ENCODE measurements around the gene MYH7.

The MYH7 gene

DNA sequence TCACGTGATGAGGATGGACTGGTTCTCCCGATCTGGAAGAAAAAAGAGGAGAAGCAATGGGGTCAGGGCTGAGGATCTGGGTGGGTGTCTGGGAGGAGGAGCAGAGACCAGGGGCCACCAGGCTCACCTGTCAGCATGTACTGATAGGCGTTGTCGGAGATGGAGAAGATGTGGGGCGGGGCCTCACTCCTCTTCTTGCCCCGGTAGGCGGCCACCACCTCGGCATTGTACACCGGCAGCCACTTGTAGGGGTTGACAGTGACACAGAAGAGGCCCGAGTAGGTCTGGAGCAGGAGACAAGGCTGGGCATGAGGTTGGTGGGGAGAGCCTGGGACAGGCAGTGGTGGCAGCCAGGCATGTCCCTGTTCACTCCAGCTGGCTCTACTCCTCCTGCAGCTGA lies 30.4 kb downstream of the MYH7 start:
- H3K27ac ChIP-seq (replicated peaks) = no peak overlapping the region
- H3K27me3 ChIP-seq (ENCODE audit: insufficient read depth, poor library complexity, severe bottlenecking) = no peaks in the 10 kb centered on the region
- TF ChIP-seq GABPA (IDR thresholded peaks at IDR 0.05; ENCODE audit: low read depth) (no peak), SPI1 (IDR thresholded peaks at IDR 0.05; ENCODE audit: borderline replicate concordance, low read depth) (no peak), POLR2AphosphoS5 (IDR thresholded peaks at IDR 0.05; ENCODE audit: low read depth) (no peak)
- TF ChIP-seq, protein P1, sequence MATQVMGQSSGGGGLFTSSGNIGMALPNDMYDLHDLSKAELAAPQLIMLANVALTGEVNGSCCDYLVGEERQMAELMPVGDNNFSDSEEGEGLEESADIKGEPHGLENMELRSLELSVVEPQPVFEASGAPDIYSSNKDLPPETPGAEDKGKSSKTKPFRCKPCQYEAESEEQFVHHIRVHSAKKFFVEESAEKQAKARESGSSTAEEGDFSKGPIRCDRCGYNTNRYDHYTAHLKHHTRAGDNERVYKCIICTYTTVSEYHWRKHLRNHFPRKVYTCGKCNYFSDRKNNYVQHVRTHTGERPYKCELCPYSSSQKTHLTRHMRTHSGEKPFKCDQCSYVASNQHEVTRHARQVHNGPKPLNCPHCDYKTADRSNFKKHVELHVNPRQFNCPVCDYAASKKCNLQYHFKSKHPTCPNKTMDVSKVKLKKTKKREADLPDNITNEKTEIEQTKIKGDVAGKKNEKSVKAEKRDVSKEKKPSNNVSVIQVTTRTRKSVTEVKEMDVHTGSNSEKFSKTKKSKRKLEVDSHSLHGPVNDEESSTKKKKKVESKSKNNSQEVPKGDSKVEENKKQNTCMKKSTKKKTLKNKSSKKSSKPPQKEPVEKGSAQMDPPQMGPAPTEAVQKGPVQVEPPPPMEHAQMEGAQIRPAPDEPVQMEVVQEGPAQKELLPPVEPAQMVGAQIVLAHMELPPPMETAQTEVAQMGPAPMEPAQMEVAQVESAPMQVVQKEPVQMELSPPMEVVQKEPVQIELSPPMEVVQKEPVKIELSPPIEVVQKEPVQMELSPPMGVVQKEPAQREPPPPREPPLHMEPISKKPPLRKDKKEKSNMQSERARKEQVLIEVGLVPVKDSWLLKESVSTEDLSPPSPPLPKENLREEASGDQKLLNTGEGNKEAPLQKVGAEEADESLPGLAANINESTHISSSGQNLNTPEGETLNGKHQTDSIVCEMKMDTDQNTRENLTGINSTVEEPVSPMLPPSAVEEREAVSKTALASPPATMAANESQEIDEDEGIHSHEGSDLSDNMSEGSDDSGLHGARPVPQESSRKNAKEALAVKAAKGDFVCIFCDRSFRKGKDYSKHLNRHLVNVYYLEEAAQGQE (IDR thresholded peaks at IDR 0.05; ENCODE audit: insufficient replicate concordance, low read depth) = no peak
- TF ChIP-seq, protein P2, sequence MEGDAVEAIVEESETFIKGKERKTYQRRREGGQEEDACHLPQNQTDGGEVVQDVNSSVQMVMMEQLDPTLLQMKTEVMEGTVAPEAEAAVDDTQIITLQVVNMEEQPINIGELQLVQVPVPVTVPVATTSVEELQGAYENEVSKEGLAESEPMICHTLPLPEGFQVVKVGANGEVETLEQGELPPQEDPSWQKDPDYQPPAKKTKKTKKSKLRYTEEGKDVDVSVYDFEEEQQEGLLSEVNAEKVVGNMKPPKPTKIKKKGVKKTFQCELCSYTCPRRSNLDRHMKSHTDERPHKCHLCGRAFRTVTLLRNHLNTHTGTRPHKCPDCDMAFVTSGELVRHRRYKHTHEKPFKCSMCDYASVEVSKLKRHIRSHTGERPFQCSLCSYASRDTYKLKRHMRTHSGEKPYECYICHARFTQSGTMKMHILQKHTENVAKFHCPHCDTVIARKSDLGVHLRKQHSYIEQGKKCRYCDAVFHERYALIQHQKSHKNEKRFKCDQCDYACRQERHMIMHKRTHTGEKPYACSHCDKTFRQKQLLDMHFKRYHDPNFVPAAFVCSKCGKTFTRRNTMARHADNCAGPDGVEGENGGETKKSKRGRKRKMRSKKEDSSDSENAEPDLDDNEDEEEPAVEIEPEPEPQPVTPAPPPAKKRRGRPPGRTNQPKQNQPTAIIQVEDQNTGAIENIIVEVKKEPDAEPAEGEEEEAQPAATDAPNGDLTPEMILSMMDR (IDR thresholded peaks at IDR 0.05; ENCODE audit: insufficient read depth, low read length) = no peak
- no peak overlapping the region for H3K4me3 ChIP-seq (replicated peaks; ENCODE audit: insufficient read depth, low read length)
- no peak for DNase-seq (ENCODE audit: low read depth in 1 of 2, low spot score in 1 of 2)

DNA sequence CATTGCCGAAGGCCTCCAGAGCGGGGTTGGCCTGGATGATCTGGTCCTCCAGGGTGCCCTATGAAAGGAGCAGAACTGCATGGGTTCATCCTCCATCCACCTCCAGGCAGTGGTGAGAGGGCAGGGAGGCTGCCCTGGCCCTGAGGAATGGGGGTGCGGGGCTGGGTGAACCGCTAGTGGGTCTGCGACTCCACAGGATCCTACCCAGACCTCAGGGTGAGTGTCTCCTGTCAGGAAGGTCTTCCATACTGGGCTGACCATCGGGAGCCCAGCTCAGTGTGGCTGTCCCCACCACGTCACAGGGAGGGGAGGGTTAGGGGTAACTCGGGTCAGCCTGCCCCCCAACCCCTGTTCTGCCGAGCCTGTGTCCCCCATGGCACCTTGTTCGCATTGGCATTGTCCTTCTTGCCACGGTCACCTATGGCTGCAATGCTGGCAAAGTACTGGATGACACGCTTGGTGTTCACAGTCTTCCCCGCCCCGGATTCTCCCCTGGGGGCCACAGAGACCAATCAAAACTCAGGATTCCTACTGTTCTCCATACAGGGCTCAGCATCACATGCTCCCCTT lies 31.0 kb downstream of the MYH7 start:
- DNase-seq (ENCODE audit: low read depth in 1 of 2, low spot score in 1 of 2) = no peak
- TF ChIP-seq GABPA (IDR thresholded peaks at IDR 0.05; ENCODE audit: low read depth) (no peak), SPI1 (IDR thresholded peaks at IDR 0.05; ENCODE audit: borderline replicate concordance, low read depth) (no peak), POLR2AphosphoS5 (IDR thresholded peaks at IDR 0.05; ENCODE audit: low read depth) (no peak)
- TF ChIP-seq, protein P1 (IDR thresholded peaks at IDR 0.05; ENCODE audit: insufficient replicate concordance, low read depth) = no peak
- TF ChIP-seq, protein P2 (IDR thresholded peaks at IDR 0.05; ENCODE audit: insufficient read depth, low read length) = no peak
- H3K4me3 ChIP-seq (replicated peaks; ENCODE audit: insufficient read depth, low read length) = no peak overlapping the region
- H3K27ac ChIP-seq (replicated peaks) = no peak overlapping the region
- no peaks in the 10 kb centered on the region for H3K27me3 ChIP-seq (ENCODE audit: insufficient read depth, poor library complexity, severe bottlenecking)

DNA sequence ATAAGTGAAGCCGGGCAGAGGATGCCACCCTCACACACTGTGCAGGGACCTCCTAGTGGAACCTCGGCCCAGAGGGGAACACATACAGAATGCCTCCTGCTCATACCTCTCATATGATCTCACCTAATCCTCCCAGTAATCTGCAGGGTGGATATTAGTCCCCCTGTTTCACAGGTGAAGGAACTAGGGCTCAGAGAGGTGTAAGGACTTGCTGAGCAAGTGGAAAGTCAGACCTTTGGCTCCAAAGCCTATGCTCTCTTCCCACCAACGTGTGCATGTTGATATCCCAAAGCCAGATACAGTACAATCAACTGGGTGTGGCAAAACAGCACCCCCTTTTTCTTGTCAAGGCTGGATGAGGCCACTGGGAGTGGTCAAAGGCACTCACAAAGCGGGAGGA lies 31.6 kb downstream of the MYH7 start:
- H3K27me3 ChIP-seq (ENCODE audit: insufficient read depth, poor library complexity, severe bottlenecking) = no peaks in the 10 kb centered on the region
- no peak overlapping the region for H3K4me3 ChIP-seq (replicated peaks; ENCODE audit: insufficient read depth, low read length)
- TF ChIP-seq, protein P2 (IDR thresholded peaks at IDR 0.05; ENCODE audit: insufficient read depth, low read length) = no peak
- TF ChIP-seq SPI1 (IDR thresholded peaks at IDR 0.05; ENCODE audit: borderline replicate concordance, low read depth) (no peak), POLR2AphosphoS5 (IDR thresholded peaks at IDR 0.05; ENCODE audit: low read depth) (no peak), GABPA (IDR thresholded peaks at IDR 0.05; ENCODE audit: low read depth) (no peak)
- DNase-seq (ENCODE audit: low read depth in 1 of 2, low spot score in 1 of 2) = no peak
- no peak overlapping the region for H3K27ac ChIP-seq (replicated peaks)

DNA sequence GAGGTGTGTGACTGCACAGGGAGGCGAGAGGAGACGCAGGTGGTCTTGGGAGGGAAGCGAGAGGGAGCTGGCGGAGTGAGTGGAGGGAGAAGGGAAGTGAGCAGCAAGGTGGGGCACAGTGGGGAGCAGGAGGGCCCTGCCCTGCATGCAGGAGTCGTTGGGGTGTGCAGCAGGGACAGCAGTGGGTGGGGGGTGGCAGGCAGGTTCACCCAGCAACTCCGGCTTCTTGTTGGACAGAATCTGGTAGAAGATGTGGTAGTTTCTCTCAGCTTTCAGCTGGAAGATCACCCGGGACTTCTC lies 32.4 kb downstream of the MYH7 start:
- Histone ChIP-seq H3K27me3 (ENCODE audit: insufficient read depth, poor library complexity, severe bottlenecking) (no peaks in the 10 kb centered on the region), H3K27ac (replicated peaks) (no peak overlapping the region), H3K4me3 (replicated peaks; ENCODE audit: insufficient read depth, low read length) (no peak overlapping the region)
- DNase-seq (ENCODE audit: low read depth in 1 of 2, low spot score in 1 of 2) = no peak
- no peak for TF ChIP-seq GABPA (IDR thresholded peaks at IDR 0.05; ENCODE audit: low read depth)
- no peak for TF ChIP-seq SPI1 (IDR thresholded peaks at IDR 0.05; ENCODE audit: borderline replicate concordance, low read depth)
- TF ChIP-seq, protein P1 (IDR thresholded peaks at IDR 0.05; ENCODE audit: insufficient replicate concordance, low read depth) = no peak
- TF ChIP-seq, protein P2 (IDR thresholded peaks at IDR 0.05; ENCODE audit: insufficient read depth, low read length) = no peak
- TF ChIP-seq POLR2AphosphoS5 (IDR thresholded peaks at IDR 0.05; ENCODE audit: low read depth) = no peak

Measured in HL-60 (cell line).